Endometrium (tissue), 2 donors: ENCODE measurements around the gene GOLGA6B.
"Not testable (repeated sequence)": the region's sequence is repeated elsewhere in the genome, so short reads cannot be mapped to it uniquely, and the experiment has no call there.

Experiments
- FAIRE-seq: peaks from 2 replicates; lab custom pipeline; 2012; peaks lifted over from hg19 to GRCh38; lab: Jason Lieb, UNC
- donor health status: control.
- donor health status: control.

Gene GOLGA6B

GRCh38 chr15:72663931-72664330 is 9.4 kb downstream of the GOLGA6B start:
- not testable (repeated sequence) for FAIRE-seq

GRCh38 chr15:72665706-72666105 is 11.2 kb downstream of the GOLGA6B start:
- FAIRE-seq = not testable (repeated sequence)

- FAIRE-seq = not testable (repeated sequence)
Measured at GRCh38 chr15:72669803-72670202, 15.3 kb downstream of the GOLGA6B start.

DNA sequence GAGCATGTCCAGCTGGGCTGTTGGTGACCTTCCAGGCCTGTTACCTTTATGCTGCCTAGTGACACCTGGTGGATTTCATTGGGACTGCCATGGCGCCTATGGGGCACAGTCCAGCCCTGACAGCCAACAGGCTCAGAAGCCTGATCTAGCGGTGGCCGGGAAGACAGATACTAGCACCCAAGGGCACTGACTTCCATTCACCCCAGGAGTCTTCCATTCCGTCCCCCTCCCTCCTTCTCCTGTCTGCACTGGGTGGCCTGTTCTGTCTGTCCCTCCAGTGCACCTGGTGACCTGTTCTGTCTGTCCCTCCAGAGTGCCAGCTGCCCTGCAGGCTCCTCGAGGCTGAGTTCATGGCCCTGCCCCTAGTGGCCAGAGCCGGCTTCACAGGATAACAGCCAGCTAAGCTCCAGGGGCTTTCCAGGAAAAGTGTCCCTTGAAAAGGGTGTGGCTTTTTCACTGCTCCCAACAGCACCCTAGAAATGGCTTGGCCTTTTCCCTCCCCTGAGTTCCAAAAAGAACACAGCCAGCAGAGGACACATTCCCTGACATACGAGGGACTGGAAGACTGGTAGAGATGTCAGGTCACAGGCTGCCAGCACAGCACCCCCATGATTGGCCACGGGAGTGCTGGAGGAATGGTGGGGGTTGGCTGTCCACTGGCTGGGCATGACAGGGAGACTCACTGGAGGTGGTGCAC is 16.3 kb downstream of the GOLGA6B start:
- not testable (repeated sequence) for FAIRE-seq

- FAIRE-seq = no peak
Measured at GRCh38 chr15:72671525-72671924, 17.0 kb downstream of the GOLGA6B start.

GRCh38 chr15:72676838-72677237 is 22.3 kb downstream of the GOLGA6B start:
- no peak for FAIRE-seq

GRCh38 chr15:72680931-72681330 is 26.4 kb downstream of the GOLGA6B start:
- FAIRE-seq = no peak

DNA sequence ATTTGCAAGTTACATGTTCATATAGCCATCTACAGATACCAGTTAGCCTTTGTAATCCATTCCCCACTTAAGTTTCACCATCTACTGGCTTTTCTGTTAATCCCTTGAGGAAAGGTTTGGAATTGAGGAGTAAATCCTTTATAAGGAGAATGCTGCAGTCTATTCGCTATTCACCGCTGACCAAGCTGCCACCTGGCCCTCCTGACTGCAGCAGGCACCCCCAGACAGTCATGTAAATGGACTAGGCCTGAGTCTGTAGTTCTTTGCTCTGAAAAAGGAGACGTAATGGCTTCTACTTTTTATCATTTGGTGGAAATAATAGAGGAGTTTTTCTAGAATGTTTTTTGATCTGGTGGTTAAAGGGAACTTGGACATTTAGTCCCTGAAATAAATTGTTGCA is 28.3 kb downstream of the GOLGA6B start:
- FAIRE-seq = no peak

DNA sequence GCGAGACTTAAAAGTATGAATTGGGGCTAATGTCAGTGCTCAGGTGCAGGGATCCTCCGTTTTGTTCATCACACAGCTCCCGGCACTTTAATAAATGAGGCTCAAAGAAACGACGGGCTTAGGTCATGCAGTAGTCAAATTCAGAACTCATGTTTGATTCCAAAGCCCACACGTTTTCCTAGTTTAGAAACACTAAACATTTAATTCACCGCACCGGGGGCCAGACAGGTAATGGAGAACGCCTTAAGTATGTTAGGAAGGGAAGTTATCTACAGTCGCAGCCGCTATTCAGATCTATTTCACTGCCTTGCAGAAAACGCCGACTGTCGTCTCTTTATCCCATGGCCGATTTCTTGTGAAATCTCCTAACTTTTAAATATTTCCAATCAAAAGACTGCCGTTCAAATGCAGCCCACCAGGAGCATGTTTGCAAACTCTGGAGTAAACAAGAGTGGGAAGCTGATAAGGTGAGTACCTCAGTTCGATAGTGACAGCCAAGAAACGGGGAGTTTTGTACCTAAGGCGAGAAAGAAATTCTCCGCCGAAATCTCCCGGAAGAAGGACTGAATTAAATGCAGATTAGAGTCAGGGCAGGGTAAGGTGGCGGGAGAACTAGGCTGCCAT is 30.9 kb downstream of the GOLGA6B start:
- FAIRE-seq = no peak

GRCh38 chr15:72685925-72686794 is 31.7 kb downstream of the GOLGA6B start, which contains the start of the genes BBS4 and HIGD2B:
TSS of gene BBS4 (plus strand) at chr15:72686207. CDS start at chr15:72686228, 21 bp downstream.
TSS of gene HIGD2B (minus strand) at chr15:72686182. CDS start at chr15:72676374, 9,808 bp downstream.
- no peak for FAIRE-seq

GRCh38 chr15:72688697-72689096 is 34.2 kb downstream of the GOLGA6B start:
- FAIRE-seq = no peak

- FAIRE-seq = no peak
Measured at GRCh38 chr15:72690938-72691337, 36.4 kb downstream of the GOLGA6B start.

- no peak for FAIRE-seq
Measured at GRCh38 chr15:72698938-72699337, 44.4 kb downstream of the GOLGA6B start.

GRCh38 chr15:72700076-72700475 is 45.6 kb downstream of the GOLGA6B start:
- no peak for FAIRE-seq

- FAIRE-seq = no peak
Measured at GRCh38 chr15:72706266-72706665, 51.8 kb downstream of the GOLGA6B start.

GRCh38 chr15:72708551-72709303 is 54.2 kb downstream of the GOLGA6B start:
- FAIRE-seq = not testable (repeated sequence)
